Measurements from ENCODE around the gene SYT2.

SYT2 gene

DNA sequence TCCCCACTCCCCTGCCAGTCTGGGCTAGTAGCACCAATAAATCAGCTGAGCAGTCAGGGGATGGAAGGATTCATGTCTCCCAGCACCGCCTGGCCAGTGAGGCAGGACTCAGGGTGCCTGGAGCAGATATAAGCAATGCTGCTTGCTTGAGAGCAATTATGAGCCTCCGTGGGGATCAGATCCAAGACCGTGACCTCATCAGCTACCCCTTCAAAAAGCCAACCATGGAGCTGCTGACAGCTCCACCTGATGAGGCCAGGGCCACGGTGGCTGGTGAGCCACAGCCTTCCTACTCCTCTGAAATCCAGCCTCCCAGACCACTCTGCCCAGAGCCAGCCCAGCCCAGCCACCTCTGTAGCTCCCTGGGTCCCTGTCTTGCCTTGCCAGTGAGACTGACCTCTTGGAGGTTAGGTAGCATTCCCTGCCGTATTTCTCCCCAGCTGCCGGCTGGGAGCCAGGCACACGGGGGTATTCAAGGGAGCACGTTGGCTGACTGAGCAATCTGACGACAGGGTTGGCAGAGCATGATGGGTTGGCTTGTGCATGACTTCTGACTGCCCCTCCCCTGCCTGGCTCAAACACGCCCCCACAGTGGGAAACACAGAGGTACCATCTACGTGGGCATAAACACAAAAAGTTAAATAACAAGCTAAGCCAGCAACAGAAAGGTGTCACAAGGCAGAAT, 28.4 kb downstream of the SYT2 start:
- no peak overlapping the region for H3K4me3 ChIP-seq (ENCODE audit: control insufficient read depth, low read depth, low read length)
- TF ChIP-seq, protein P1, sequence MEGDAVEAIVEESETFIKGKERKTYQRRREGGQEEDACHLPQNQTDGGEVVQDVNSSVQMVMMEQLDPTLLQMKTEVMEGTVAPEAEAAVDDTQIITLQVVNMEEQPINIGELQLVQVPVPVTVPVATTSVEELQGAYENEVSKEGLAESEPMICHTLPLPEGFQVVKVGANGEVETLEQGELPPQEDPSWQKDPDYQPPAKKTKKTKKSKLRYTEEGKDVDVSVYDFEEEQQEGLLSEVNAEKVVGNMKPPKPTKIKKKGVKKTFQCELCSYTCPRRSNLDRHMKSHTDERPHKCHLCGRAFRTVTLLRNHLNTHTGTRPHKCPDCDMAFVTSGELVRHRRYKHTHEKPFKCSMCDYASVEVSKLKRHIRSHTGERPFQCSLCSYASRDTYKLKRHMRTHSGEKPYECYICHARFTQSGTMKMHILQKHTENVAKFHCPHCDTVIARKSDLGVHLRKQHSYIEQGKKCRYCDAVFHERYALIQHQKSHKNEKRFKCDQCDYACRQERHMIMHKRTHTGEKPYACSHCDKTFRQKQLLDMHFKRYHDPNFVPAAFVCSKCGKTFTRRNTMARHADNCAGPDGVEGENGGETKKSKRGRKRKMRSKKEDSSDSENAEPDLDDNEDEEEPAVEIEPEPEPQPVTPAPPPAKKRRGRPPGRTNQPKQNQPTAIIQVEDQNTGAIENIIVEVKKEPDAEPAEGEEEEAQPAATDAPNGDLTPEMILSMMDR (conservative IDR thresholded peaks at IDR 0.05; ENCODE audit: control insufficient read depth, insufficient read depth, low read depth, low read length): no peak
- DNase-seq (ENCODE audit: low read depth): no peak

DNA sequence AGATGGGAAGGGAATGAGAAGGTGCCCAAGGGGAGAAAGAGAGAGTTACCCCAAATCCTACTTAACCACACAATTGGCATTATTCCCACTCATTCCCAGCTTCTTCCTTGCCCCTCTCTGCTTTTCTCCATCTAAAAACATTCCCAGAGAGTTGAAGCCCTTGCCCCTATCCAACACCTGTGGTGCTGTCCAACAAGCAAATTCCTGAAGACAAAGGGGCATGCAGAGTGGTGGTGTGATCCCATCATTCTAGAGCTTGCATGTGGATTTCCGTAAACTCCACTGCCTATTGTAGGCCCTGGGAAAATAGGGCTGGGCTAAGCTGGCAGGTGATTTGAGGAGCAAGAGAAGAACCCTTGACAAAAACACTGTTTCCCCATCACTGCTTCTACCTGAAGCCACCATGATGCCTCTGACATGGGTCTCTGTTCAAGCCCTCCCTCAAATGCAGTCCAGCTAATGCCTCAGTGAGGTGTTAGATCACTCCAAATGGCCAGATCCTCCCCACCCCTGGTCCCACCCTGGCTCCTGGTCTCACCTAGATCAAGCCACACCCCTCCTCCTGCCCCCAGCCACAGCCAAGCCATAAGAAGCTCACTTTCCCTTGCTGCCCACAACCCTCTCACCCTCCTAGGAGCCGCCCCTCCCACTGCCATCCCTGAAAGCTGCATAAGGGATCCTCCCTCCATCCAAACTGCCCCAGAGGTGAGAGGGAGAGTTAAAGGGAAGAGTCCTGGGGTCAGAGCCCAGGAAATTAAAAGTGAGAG, 29.5 kb downstream of the SYT2 start:
- no peak for DNase-seq (ENCODE audit: low read depth)
- TF ChIP-seq, protein P1 (conservative IDR thresholded peaks at IDR 0.05; ENCODE audit: control insufficient read depth, insufficient read depth, low read depth, low read length): no peak
- H3K4me3 ChIP-seq (ENCODE audit: control insufficient read depth, low read depth, low read length): no peak overlapping the region

DNA sequence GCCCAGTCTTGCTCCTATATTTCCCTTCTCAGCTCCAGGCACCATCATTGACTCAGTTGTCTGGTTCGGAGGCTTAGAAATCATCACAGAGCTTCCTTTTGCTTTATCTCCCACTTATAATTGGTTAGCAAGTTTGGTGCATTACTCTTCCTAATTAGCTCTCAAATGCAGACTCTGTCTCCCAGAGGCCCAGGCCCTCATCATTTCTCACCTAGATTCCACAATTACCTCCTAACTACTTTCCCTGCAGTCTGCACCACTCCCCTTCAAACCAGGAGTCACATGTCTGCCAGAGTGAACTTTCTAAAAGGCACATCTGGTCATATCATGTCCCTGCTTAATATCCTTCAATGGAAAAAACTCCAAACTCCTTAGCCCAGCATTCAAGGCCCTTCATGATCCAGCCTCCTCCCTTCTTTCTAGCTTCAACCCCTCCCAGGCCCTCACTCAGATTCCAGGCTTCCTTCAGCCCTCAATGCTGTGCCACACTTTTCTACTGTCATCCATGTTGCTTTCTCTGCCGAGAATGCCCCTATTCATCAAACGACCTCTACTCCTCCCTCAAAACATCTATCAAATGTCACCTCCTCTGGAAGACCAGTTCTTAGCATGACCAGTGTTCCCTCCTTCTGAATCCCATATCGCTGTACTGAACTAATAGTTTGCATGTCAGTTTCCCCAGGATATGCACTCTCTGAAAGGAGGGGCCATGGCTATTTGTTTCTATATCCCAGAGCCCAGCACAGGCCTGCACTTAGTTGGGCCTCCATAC, 30.7 kb downstream of the SYT2 start:
- TF ChIP-seq, protein P1 (conservative IDR thresholded peaks at IDR 0.05; ENCODE audit: control insufficient read depth, insufficient read depth, low read depth, low read length): no peak
- H3K4me3 ChIP-seq (ENCODE audit: control insufficient read depth, low read depth, low read length): no peak overlapping the region
- DNase-seq (ENCODE audit: low read depth): no peak

DNA sequence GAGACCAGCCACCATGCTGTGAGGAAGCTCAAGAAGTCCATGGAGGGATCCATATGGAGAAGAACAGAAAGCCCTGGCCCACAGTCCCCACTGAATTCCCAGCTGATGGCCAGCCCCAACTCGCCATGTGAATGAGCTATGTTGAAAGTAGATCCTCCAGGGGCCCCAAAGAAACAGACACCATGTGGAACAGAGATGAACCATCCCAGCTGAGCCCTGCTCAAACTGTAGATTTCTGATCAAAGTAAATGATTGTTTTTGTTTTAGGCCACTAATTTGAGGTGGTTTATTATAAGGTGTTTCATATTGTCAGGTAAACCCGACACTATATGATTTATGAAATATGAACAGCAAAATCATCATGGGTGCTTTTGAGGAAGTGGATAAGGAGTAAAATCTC, 32.8 kb downstream of the SYT2 start:
- TF ChIP-seq, protein P1 (conservative IDR thresholded peaks at IDR 0.05; ENCODE audit: control insufficient read depth, insufficient read depth, low read depth, low read length): no peak
- H3K4me3 ChIP-seq (ENCODE audit: control insufficient read depth, low read depth, low read length): no peak overlapping the region
- DNase-seq (ENCODE audit: low read depth): no peak

GRCh38 chr1:202673531-202673930, 36.7 kb downstream of the SYT2 start:
- TF ChIP-seq, protein P1 (conservative IDR thresholded peaks at IDR 0.05; ENCODE audit: control insufficient read depth, insufficient read depth, low read depth, low read length): no peak
- DNase-seq (ENCODE audit: low read depth): no peak
- no peak overlapping the region for H3K4me3 ChIP-seq (ENCODE audit: control insufficient read depth, low read depth, low read length)

- TF ChIP-seq, protein P1 (conservative IDR thresholded peaks at IDR 0.05; ENCODE audit: control insufficient read depth, insufficient read depth, low read depth, low read length): no peak
- H3K4me3 ChIP-seq (ENCODE audit: control insufficient read depth, low read depth, low read length): no peak overlapping the region
- no peak for DNase-seq (ENCODE audit: low read depth)
Measured at GRCh38 chr1:202671399-202671798, 38.9 kb downstream of the SYT2 start.

All from fibroblast of mammary gland (primary cell).